Activated CD8-positive, alpha-beta memory T cell treated with anti-CD3 and anti-CD28 coated beads for 24 hours (primary cell): Measurements from ENCODE around the gene TNS1.

Experiments
- DNase-seq: peaks from one replicate; pipeline ENCODE4 v3.0.0-alpha.2; 2020

The TNS1 gene

DNA sequence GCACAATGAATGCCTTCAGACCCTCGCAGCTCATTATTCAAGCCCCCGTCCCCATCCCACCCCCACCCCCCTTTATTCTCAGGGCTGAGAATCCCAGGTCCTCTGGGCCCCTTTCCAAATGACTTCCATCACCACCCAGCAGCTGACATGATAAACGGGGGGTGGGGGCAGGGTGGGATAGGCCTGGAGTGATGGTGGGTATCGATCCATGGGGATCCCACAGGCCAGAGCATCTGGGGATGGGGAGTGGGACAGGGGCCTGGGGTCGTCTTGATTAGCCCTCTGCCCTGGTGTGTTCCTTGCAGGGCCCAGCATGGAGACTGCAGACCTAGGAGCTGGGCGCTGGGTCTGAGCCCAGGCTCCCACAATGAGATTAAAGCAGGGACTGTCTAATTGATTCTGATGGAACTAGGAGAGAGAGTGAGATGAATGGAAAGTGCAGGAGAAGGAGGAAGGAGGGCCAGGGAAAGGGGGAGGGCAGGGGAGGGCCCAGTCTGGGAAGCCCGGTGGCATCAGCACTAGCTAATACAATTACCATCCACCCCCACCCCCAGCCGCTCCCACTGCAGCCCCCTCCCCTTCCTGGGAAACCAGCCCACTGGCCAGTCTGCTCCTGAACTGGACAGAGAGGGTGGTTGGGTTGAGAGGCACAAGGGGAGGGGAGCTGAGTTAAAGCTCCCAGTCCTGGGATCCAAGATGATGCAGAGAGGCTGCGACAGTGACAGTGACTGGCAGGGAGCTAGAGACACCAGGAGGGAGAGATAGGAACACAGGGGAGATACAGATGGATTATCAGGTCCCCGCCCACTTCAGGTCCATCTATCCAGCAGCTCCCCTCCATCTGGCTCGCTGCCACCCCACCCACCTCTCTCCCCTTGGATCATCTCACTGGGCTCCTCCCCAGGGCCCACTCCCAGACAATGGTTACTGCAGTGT lies 13.1 kb upstream of the TNS1 start:
- DNase-seq = no peak

DNA sequence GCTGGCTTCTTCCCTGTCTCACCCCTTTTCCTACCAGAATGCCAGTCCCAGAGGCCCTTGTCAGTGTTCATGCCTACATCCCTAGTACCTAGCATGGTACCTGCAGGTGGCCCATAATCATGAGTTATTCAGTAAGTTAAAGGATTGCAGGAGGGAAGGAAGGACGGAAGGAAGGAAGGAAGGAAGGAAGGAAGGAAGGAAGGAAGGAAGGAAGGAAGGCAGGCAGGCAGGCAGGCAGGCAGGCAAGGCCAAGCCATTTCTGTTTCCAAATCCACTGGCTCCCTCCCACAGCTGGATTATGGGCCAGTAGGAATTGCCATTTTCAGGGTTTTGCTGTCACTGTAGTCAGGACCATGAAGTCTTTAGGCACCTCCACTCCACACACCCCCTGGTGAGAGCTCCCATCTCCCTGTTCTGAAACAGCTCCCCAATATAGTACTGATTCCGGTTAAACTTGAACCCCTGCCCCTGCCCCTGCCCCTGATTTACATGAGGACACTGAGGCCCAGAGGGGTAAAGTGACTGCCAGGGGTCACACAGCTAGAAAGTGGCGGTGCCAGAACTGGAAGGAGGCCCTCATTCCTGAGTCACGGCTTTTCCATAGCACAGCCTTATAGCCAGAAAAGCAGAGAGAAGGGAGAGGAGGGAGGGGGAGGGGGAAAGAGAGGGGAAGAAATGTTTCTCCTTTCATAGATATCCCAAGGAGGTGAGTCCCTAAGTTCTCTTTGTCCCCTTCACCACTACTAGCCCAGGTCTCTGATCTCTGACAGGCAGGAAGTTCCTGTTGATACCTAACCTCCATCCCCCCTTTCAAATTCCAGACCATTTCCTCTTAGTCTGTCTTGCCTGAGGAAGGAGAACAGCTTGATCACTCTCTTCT lies 12.2 kb upstream of the TNS1 start:
- DNase-seq = no peak

DNA sequence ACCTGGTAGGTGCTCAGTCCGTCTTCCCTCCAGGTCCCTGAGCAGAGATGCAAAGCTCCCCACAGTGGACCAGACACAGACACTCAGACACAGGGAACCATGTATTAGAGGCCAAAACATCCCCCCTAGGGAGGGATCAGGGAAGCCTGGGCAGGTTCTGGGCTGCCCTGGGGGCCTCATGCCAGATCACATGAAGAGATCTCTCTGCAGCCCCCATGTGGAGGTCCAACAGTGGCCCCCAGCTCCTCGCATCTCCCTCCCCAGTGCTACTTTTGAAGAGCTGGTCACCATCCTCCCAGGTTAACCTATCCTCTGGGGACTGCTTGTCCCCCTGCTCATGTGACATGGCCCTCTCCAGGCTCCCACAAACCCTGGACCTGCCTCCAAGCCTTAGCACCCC lies 10.5 kb upstream of the TNS1 start:
- DNase-seq = no peak

DNA sequence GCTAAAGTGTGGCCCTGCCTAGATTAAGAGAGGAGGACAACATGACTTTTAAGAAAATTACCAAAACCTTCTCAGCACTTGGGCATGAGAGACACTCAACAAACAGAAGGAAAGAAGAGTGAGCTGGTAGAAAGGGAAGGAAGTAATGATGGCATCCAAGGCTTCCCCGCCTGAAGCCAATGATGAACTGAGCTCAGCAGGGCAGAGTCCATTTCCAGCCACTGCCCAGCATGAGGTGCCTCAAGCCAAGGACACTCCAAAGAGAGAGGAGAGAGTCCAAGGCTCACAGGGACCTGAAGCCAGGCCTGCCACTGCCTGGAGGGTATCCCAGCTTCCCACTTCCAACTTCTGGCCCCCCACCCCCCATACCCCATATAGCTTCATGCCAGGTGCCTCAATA lies 9.5 kb upstream of the TNS1 start:
- no peak for DNase-seq

DNA sequence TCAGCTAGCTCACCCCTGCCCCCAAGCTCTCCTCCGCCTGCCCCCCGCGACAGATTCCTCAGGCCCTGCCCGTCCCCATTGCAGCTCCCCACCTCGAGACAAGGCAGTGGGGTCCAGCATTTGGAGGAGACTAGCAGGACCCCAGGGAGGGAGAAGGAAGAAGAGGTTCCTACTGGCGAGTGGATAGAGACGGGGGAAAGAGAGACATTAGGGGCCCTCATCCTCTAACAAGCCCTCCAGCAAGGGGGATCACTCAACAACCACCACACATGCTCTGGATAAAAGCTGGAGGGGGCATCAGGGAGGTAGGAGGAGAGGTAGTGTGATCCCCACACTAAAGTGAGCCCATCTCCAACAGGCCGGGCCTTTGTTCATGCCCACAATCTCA lies 8.9 kb upstream of the TNS1 start:
- no peak for DNase-seq

DNA sequence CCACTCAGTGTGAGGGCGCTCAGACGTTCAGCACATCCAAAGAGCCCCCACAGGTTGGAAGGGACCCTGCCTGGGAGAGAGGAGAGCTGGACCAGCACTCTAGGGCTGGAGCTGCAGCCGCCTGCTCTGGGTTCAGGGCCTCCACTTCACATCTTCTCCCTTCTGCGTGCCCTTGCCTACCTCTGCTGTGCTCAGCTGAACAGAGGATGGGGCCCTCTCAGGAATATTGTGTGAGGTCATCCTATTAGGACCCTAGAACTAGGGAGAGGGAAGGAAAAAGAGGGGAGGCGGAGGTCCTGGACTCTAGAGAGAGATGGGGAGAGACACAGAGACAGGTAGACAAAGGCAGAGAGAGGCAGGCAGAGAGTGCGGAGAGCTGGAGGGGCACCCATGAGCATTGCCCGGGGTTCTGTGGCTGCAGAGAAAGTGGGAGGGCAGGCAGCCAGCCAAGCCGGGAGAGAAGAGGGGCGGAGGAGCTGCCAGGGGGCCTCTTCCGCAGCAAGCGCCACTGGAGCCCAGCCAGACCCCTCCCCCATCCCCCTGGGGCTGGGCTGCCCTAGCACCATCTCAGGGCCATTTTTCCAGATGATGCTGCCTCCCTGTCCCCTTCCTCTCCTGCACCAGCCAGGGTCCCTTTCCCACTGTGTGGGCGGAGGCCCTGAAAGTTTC lies 8.3 kb upstream of the TNS1 start:
- no peak for DNase-seq

DNA sequence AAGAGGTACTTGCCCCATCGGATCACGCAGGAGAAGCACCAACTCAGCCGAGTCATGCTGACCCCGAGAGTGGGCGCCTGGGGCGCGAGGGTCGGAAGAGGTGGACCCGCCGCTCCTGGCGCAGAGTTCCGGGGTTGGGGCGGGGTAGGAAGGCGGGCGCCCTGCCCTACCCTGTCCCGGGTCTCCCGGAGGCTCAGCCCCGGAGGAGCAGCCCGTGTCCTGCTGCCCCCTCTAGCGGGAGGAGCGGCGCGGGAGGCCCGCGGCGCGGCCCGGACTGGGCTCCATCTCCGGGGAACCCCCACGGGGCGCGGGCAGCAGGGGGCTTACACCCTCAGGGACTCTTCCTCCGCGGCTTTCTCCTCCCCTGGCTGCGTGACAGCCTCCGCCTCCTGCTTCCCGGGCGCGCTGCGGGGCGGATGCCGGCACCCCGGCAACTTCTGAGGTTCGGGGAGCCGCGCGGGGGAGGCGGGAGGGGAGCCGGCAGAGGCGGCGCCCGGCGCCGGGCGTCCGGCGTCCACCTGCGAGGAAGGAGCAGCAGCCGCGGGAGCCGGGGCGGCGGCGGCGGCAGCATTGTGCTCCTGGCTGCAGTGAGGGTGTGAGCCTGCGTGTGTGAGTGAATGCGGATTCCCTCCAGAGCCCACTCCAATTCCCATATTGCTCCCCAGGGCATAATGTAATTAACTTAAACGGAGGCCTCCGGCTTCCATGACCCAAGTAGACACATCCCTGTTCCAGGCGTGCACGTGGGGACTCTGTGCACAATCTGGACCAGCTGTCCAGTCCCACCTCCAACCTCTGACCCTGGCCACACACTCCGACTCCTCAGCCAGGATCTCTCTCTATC lies 7.6 kb upstream of the TNS1 start:
- peak; percentile 76 for DNase-seq

DNA sequence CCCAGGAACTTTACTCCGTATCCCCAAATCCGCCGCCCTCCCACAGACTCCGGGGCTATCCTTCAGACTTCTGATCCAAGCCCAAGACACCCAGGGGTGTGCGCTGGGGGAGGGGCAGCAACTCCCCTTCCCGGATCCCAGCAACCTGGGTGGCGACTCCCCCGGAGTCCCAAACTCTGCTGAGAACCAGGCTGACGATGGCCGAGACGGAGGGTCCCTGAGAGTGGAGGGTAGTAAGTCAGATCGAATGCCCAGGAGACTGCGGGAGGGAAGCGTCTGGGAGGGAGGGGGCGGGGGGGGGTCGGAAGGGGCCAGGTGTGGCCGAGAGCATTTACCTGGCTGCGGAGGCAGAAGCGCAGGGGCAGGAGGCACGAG lies 7.0 kb upstream of the TNS1 start:
- no peak for DNase-seq

DNA sequence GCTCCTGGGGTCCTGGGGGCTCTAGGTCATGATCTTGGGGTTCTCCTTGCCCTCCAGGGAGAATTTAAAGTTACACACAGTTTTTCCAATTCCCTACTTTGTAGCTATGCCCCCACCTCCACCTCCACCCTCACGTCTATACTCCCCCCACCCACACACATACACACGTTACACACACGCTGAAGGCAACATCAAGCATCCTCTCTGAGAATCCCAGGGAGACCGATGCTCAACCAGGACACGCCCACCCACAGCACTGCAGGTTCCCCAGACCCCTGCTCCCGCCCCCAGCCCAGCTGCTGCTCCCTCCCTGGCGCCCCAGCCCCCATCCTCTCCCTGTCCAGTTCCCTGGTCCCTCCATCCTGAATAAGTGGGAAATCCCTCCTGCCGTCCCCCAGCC lies 6.4 kb upstream of the TNS1 start:
- no peak for DNase-seq

DNA sequence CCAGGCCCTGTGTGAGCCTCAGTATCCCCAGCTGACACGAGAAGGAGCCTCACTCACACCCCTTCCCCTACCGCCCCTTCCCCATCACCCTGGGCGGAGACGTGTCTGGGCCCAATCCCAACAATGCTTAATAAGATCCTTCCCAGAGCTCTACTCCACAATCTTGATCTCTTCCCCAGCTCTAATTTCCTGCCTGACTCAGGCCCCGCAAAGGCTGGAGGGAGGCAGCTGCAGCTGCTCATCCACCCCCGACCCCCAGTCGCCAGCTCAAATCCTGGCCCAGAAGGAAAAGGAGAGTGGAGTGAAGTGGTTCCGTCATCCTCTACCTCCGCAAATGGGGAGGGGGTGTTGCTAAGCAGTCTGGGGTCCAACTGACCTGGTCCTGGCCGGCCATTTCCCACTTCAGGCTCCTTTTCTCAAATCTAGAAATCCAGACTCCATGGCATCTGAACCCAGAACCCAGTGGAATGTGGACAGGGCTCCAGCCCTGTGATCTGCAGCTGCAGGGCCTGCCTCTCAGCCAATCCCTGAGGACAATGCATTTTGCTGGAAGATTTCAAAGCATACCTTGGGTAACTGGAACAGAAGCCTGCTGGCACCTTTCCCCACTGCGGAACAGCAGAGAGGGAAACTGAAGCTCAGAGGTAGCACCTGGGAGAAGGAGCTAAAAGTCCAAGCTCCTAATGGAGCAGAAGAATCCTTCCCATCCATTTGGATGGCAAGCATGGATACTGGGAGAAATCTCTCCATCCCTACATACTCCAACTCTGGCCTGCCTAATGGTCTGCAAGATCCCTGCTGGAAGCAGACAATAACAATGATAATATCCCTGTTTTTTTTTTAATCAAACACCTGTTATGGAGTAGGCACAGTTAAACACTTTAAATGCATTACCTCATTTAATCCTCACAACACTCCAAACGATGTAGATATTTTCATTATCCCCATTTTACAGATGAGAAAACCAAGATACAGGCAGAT lies 5.6 kb upstream of the TNS1 start:
- no peak for DNase-seq

DNA sequence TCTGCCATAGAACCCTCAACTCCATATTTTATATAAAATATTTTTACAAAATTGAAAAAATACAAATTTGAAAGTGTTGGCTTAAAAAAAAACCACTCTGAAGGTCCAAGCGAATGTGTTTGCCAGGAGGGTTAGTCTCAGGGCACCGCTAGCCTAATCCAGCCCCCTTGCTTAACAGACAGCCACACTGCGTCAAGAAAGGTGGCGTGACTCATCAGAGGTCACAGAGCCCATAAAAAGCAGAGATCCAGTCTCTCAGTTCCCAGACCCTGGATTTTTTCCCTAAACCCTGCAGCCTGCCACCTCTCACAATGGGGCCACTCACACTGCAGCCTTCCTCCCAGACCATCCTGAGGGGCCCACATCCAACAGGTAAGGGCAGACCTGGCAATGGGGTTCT lies 3.9 kb upstream of the TNS1 start:
- DNase-seq = no peak

DNA sequence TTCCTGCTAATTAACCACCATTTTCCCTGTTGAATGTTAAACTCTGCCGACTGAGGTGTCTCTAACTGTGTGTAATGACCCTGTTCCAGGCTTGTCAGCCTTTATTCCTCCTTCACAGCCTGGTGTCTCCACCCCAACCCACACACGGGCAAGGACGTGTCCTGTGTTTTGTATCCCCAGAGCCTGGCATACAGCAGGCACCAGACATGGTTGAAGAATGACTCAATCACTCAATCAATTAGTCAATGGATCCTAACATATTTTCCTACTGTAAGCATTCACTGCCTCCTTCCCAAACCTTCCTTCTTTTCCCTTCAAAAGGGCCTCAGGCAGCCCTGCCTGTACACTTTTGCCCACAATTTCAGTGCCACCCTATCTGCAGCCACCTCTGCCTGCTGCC lies 2.7 kb upstream of the TNS1 start:
- DNase-seq = no peak

DNA sequence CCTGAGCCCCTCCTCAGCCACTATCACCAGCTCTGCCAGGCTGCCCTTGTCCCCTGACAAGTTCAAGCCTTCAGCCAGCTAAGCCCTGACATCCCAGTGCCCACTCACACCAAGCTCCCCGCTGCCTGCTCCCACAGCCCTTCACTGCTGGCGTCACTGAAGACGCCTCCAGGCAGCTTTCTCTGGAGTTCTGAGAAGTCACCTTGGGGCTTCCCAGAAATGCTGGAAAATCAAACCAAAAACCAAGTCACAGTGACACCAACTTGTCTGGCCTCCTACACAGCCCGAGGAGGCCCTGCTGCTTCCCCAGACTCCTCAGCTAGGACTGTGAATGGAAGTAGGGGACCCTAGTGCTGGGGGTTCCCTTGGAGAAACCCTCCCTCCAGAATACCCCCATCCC lies 2.2 kb upstream of the TNS1 start:
- no peak for DNase-seq

DNA sequence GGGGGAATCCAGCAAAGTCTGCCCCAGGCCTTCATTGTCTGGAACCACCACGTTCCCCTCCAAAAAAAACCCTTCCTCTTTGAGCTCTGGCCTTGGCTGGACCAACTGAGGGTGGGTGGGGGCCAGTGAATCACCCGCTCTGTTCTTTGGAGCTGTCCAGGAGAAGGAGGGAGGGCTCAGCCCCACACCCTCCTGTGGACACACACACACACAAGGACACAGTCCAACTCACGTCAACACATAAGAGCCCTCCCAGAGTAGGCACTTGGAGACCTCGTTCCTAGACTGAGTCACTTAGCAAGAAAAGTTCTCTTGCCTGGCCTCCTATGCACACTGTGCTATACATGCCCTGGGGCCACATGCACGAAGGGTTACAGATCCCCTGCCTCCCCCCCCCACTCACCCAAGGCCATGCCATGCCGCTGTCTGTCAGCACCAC lies 1.2 kb upstream of the TNS1 start:
- DNase-seq = no peak

DNA sequence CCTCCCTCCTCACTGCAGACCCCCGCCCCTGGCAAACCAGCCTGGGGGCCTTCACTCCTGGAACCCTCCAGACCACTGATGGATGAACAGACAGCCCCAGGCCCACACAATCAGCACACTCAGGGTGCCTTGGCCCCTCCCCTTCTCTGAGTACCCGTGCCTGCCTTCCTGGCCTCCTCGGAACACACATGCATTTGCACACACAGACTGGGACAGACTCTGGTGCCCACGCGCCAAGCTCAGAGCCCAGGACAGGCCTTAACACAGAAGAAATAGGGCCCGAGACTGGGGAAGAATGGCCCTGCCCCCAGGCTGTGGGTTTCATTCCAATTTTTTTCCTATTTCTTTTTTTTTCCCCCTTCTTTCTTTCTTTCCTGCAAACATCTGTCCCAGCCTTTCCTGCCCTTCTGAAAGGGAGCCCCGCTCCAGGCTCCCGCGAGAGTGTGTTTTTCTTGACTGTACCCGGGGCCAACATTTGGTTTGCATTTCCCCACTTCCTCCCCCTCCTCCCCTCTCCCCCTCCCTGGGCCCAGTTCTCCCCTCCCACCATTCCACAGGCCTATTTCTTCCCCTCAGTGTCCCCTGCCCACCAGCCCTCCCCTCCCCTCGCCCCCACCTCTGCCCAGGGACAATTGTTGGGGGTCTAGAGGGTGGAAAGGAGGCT lies 618 bp upstream of the TNS1 start:
- DNase-seq = no peak

DNA sequence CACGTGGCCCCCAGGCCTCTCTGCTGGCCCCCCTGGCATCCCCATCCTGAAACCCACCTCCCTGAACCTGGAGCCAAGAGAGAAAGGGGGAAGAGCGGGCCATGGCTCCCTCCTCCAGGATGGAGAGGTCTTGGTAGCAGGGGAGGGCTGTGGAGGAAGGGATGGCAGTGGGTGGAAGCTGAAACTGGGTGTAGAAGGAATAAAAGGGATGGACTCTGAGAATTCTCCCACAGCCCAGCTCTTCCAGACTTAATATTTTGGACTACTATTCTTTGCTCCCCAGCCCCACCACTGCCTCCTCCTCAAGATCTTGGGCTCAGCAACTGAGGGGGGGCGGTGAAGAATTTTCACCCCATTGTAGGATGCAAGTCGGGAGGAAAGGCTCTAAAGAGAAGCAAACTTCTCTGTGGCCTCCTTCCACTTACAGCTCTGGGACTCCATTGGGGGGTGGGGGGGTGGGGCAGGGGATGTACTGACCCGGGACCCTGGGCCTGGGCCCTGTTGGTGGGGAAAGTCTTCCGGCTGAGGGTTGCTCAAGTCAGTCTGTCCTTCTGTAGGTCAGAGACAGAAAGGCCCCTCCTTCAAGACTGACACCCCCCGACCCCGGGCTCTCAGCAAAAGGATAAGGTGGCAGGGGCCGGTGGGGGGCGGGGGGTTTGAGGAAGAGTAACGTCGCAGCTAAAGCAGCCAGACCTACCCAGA lies 501 bp downstream of the TNS1 start:
- DNase-seq = no peak

DNA sequence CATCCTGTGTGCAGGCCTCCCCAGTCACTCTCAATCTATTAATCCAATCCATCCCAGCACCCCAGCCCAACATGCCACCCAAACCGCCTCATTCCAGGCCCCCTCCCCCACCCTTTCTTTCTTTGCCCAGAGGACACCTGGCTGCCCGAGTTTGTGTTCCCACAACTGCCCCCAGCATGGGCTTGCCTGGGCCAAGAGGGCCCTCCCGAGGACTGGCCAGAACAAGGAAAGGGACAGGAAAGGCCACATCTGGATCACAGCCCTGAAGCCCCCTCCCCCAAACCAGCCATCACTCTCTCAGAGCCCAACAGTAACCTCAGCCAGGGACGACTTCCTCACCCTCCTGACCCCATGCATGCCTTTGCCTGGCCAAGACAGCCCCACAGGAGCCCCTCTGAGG lies 1.2 kb downstream of the TNS1 start:
- no peak for DNase-seq

DNA sequence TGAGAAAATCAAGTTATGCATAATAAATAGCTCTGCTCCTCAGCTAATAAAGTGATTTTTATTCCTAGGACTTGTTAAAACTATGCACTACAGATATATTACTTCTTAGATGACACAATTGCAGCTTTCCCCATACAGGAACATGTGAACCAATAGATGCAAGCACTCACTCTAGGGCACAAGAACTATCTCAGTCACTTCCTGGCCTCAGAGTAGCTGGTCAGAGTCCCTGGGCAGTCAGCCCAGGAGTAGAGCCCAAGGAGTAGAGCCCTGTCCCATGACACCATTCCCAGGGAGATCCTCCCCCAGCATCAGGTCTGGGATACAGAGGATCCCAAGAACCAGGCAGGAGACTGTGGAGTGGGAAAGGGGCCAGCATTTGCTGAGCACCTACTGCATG lies 2.7 kb downstream of the TNS1 start:
- no peak for DNase-seq

DNA sequence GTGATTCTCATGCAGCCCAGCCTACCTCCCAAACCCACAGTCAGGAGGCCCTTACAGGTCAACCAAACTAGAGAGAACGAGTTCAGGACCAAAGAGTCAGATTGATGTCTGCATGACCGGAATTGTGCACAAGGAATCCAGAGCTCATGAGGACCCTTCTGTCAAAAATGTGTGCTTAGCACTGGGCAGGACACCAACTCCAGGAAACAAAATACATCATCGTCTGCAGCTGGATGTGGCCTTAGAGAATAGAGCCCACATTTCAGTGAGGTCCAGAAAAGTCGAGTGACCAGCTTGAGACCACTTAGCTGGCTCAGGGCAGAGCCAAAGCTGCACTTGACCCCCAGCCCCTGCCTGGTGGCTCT lies 3.2 kb downstream of the TNS1 start:
- no peak for DNase-seq

DNA sequence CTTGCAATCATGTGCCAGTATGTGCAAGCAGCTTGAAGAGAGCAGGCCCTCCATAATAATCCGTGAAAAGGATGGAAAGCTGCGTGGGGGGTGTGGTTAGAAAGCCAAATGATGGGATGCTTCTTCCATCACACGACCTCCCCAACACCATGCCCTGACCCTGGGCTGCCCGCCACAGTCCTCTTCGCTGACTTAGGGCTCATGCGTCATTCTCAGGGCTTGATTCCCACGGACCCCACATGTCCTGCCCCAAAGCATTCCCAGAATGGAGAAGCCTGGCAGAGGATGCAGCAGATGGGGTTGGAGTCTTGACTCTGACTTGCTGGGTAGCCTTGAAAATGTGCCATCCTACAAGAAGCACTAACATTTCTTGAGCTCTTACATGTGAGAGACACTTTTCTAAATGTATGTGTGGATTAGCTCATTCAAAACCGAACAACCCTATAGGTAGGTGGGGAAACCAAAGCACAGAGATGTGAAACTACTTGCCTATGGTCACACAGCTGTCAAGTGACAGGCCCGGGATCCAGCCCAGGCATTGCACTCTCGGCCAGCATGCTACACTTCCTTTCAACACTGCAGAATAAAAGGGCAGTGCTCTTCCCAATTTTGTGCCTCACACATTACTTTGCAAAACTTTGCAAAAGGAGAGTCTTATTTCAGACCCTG lies 3.7 kb downstream of the TNS1 start:
- DNase-seq = no peak
